ENCODE measurements around the gene HPCAL1. TPM values are rescaled to one million over a fixed set of nuclear protein-coding genes. Genes with fewer than 3 reads are reported as not detected.
A peak's percentile ranks its signal among the peaks of the same experiment; 100 is the strongest.
"Not testable (repeated sequence)": the region's sequence is repeated elsewhere in the genome, so short reads cannot be mapped to it uniquely, and the experiment has no call there.

Gene HPCAL1
- total and polyA plus RNA-seq, 2 donors, result 10.0 to 36.3 TPM

- no peak for DNase-seq (ENCODE audit: extremely low spot score)
- H3K27ac ChIP-seq (ENCODE audit: low read depth), result no peak overlapping the region
- H3K36me3 ChIP-seq (ENCODE audit: insufficient read depth), result peaks cover 2% of the 10 kb centered on the region
- WGBS, result 39% methylated on average over 28 of the region's 28 CpGs
- H3K4me1 ChIP-seq (ENCODE audit: insufficient read depth), result no peaks in the 10 kb centered on the region
- H3K4me3 ChIP-seq (ENCODE audit: low read depth, low read length), result no peak overlapping the region
Measured at GRCh38 chr2:10434886-10435819, 132.4 kb downstream of the HPCAL1 start.

GRCh38 chr2:10435820-10436204 is 133.1 kb downstream of the HPCAL1 start:
- no peak for DNase-seq (ENCODE audit: extremely low spot score)
- H3K4me1 ChIP-seq (ENCODE audit: insufficient read depth), result no peaks in the 10 kb centered on the region
- 83% methylated on average over 14 of the region's 14 CpGs for WGBS
- peaks cover 2% of the 10 kb centered on the region for H3K36me3 ChIP-seq (ENCODE audit: insufficient read depth)
- no peak overlapping the region for H3K27ac ChIP-seq (ENCODE audit: low read depth)
- no peak overlapping the region for H3K4me3 ChIP-seq (ENCODE audit: low read depth, low read length)

- 81% methylated on average over 13 of the region's 13 CpGs for WGBS
- no peaks in the 10 kb centered on the region for H3K4me1 ChIP-seq (ENCODE audit: insufficient read depth)
- H3K36me3 ChIP-seq (ENCODE audit: insufficient read depth), result peaks cover 2% of the 10 kb centered on the region
- H3K27ac ChIP-seq (ENCODE audit: low read depth), result no peak overlapping the region
- no peak for DNase-seq (ENCODE audit: extremely low spot score)
- no peak overlapping the region for H3K4me3 ChIP-seq (ENCODE audit: low read depth, low read length)
Measured at GRCh38 chr2:10436583-10437110, 133.9 kb downstream of the HPCAL1 start.

- Histone ChIP-seq H3K27ac (ENCODE audit: low read depth) (no peak overlapping the region), H3K4me3 (ENCODE audit: low read depth, low read length) (no peak overlapping the region), H3K4me1 (ENCODE audit: insufficient read depth) (no peaks in the 10 kb centered on the region), H3K36me3 (ENCODE audit: insufficient read depth) (peaks cover 2% of the 10 kb centered on the region)
- 87% methylated on average over 9 of the region's 9 CpGs for WGBS
- no peak for DNase-seq (ENCODE audit: extremely low spot score)
Measured at GRCh38 chr2:10437806-10438205, 135.1 kb downstream of the HPCAL1 start.

- peaks cover 2% of the 10 kb centered on the region for H3K36me3 ChIP-seq (ENCODE audit: insufficient read depth)
- no peak for DNase-seq (ENCODE audit: extremely low spot score)
- no peak overlapping the region for H3K4me3 ChIP-seq (ENCODE audit: low read depth, low read length)
- H3K4me1 ChIP-seq (ENCODE audit: insufficient read depth), result no peaks in the 10 kb centered on the region
- 88% methylated on average over 14 of the region's 14 CpGs for WGBS
- no peak overlapping the region for H3K27ac ChIP-seq (ENCODE audit: low read depth)
Measured at GRCh38 chr2:10438688-10439087, 136.0 kb downstream of the HPCAL1 start.

- 75% methylated on average over 11 of the region's 11 CpGs for whole genome bisulfite sequencing
- Histone ChIP-seq H3K27ac (ENCODE audit: low read depth) (no peak overlapping the region), H3K4me1 (ENCODE audit: insufficient read depth) (no peaks in the 10 kb centered on the region), H3K36me3 (ENCODE audit: insufficient read depth) (peaks cover 2% of the 10 kb centered on the region), H3K4me3 (ENCODE audit: low read depth, low read length) (no peak overlapping the region)
- no peak for DNase-seq (ENCODE audit: extremely low spot score)
Measured at GRCh38 chr2:10439185-10439879, 136.6 kb downstream of the HPCAL1 start.

- H3K36me3 ChIP-seq (ENCODE audit: insufficient read depth), result peaks cover 2% of the 10 kb centered on the region
- H3K4me3 ChIP-seq (ENCODE audit: low read depth, low read length), result no peak overlapping the region
- no peaks in the 10 kb centered on the region for H3K4me1 ChIP-seq (ENCODE audit: insufficient read depth)
- DNase-seq (ENCODE audit: extremely low spot score), result no peak
- WGBS, result 91% methylated on average over 8 of the region's 8 CpGs
- no peak overlapping the region for H3K27ac ChIP-seq (ENCODE audit: low read depth)
Measured at GRCh38 chr2:10439971-10440370, 137.3 kb downstream of the HPCAL1 start.

GRCh38 chr2:10440736-10441135 is 138.0 kb downstream of the HPCAL1 start:
- DNase-seq (ENCODE audit: extremely low spot score), result no peak
- H3K27ac ChIP-seq (ENCODE audit: low read depth), result no peak overlapping the region
- H3K4me3 ChIP-seq (ENCODE audit: low read depth, low read length), result no peak overlapping the region
- 83% methylated on average over 6 of the region's 6 CpGs for WGBS
- H3K36me3 ChIP-seq (ENCODE audit: insufficient read depth), result peaks cover 2% of the 10 kb centered on the region
- H3K4me1 ChIP-seq (ENCODE audit: insufficient read depth), result no peaks in the 10 kb centered on the region

- Histone ChIP-seq H3K4me1 (ENCODE audit: insufficient read depth) (no peaks in the 10 kb centered on the region), H3K27ac (ENCODE audit: low read depth) (no peak overlapping the region), H3K4me3 (ENCODE audit: low read depth, low read length) (no peak overlapping the region), H3K36me3 (ENCODE audit: insufficient read depth) (peaks cover 2% of the 10 kb centered on the region)
- no peak for DNase-seq (ENCODE audit: extremely low spot score)
- 89% methylated on average over 8 of the region's 8 CpGs for WGBS
Measured at GRCh38 chr2:10441948-10442347, 139.2 kb downstream of the HPCAL1 start.

GRCh38 chr2:10442469-10443126 is 139.9 kb downstream of the HPCAL1 start:
- DNase-seq (ENCODE audit: extremely low spot score); H3K27ac ChIP-seq (ENCODE audit: low read depth); H3K36me3 ChIP-seq (ENCODE audit: insufficient read depth); H3K4me1 ChIP-seq (ENCODE audit: insufficient read depth); H3K4me3 ChIP-seq (ENCODE audit: low read depth, low read length): not testable (repeated sequence)
- WGBS, result 89% methylated on average over 2 of the region's 2 CpGs

- no peak for DNase-seq (ENCODE audit: extremely low spot score)
- 88% methylated on average over 5 of the region's 5 CpGs for WGBS
- Histone ChIP-seq H3K4me1 (ENCODE audit: insufficient read depth) (no peaks in the 10 kb centered on the region), H3K4me3 (ENCODE audit: low read depth, low read length) (no peak overlapping the region), H3K27ac (ENCODE audit: low read depth) (no peak overlapping the region), H3K36me3 (ENCODE audit: insufficient read depth) (peaks cover 2% of the 10 kb centered on the region)
Measured at GRCh38 chr2:10444463-10444862, 141.8 kb downstream of the HPCAL1 start.

GRCh38 chr2:10446631-10447030 is 143.9 kb downstream of the HPCAL1 start:
- Histone ChIP-seq H3K27ac (ENCODE audit: low read depth) (no peak overlapping the region), H3K36me3 (ENCODE audit: insufficient read depth) (no peaks in the 10 kb centered on the region), H3K4me3 (ENCODE audit: low read depth, low read length) (no peak overlapping the region), H3K4me1 (ENCODE audit: insufficient read depth) (no peaks in the 10 kb centered on the region)
- WGBS, result 88% methylated on average over 6 of the region's 6 CpGs
- DNase-seq (ENCODE audit: extremely low spot score), result no peak

GRCh38 chr2:10447300-10447894 is 144.7 kb downstream of the HPCAL1 start:
- no peak for DNase-seq (ENCODE audit: extremely low spot score)
- Histone ChIP-seq H3K36me3 (ENCODE audit: insufficient read depth) (no peaks in the 10 kb centered on the region), H3K27ac (ENCODE audit: low read depth) (peak overlapping the region; percentile 97), H3K4me3 (ENCODE audit: low read depth, low read length) (peak overlapping the region; percentile 72), H3K4me1 (ENCODE audit: insufficient read depth) (no peaks in the 10 kb centered on the region)
- WGBS, result 4% methylated on average over 32 of the region's 32 CpGs
